ENCODE measurements around the gene ZBTB9.
"Not testable (repeated sequence)": the region's sequence is repeated elsewhere in the genome, so short reads cannot be mapped to it uniquely, and the experiment has no call there.

ZBTB9 gene

GRCh38 chr6:33483678-33484077 is 29.3 kb downstream of the ZBTB9 start:
- no peak overlapping the region for H3K4me3 ChIP-seq (ENCODE audit: low read depth, low read length)
- TF ChIP-seq CTCF (IDR thresholded peaks at IDR 0.05; ENCODE audit: insufficient read depth, low read depth, low read length, missing control alignments), result no peak
- DNase-seq (ENCODE audit: low read depth), result no peak

GRCh38 chr6:33484673-33485262 is 30.4 kb downstream of the ZBTB9 start:
- DNase-seq (ENCODE audit: low read depth), result not testable (repeated sequence)

GRCh38 chr6:33485680-33486079 is 31.3 kb downstream of the ZBTB9 start:
- H3K4me3 ChIP-seq (ENCODE audit: low read depth, low read length); DNase-seq (ENCODE audit: low read depth): not testable (repeated sequence)

More at GRCh38 chr6:33484673-33485262, 30.4 kb downstream of the ZBTB9 start:
- not testable (repeated sequence) for H3K4me3 ChIP-seq (ENCODE audit: low read depth, low read length)

GRCh38 chr6:33488339-33488738 is 34.0 kb downstream of the ZBTB9 start:
- no peak overlapping the region for H3K4me3 ChIP-seq (ENCODE audit: low read depth, low read length)
- no peak for DNase-seq (ENCODE audit: low read depth)
- TF ChIP-seq CTCF (IDR thresholded peaks at IDR 0.05; ENCODE audit: insufficient read depth, low read depth, low read length, missing control alignments), result no peak

GRCh38 chr6:33490198-33490597 is 35.8 kb downstream of the ZBTB9 start:
- DNase-seq (ENCODE audit: low read depth), result peak; percentile 29
- H3K4me3 ChIP-seq (ENCODE audit: low read depth, low read length), result no peak overlapping the region
- TF ChIP-seq CTCF (IDR thresholded peaks at IDR 0.05; ENCODE audit: insufficient read depth, low read depth, low read length, missing control alignments), result no peak

- DNase-seq (ENCODE audit: low read depth), result no peak
- TF ChIP-seq CTCF (IDR thresholded peaks at IDR 0.05; ENCODE audit: insufficient read depth, low read depth, low read length, missing control alignments), result no peak
- H3K4me3 ChIP-seq (ENCODE audit: low read depth, low read length), result no peak overlapping the region
Measured at GRCh38 chr6:33490621-33491020, 36.2 kb downstream of the ZBTB9 start.

GRCh38 chr6:33492093-33492492 is 37.7 kb downstream of the ZBTB9 start:
- DNase-seq (ENCODE audit: low read depth), result peak; percentile 21
- H3K4me3 ChIP-seq (ENCODE audit: low read depth, low read length), result no peak overlapping the region
- TF ChIP-seq CTCF (IDR thresholded peaks at IDR 0.05; ENCODE audit: insufficient read depth, low read depth, low read length, missing control alignments), result peak; percentile 3

- no peak for TF ChIP-seq CTCF (IDR thresholded peaks at IDR 0.05; ENCODE audit: insufficient read depth, low read depth, low read length, missing control alignments)
- no peak overlapping the region for H3K4me3 ChIP-seq (ENCODE audit: low read depth, low read length)
- no peak for DNase-seq (ENCODE audit: low read depth)
Measured at GRCh38 chr6:33497157-33497556, 42.8 kb downstream of the ZBTB9 start.

Data from GM12865 (cell line).